Activated T-helper 1 cell treated with Interleukin-2 at 50 U/mL for 16 hours (primary cell): ENCODE data around the gene RAI1.

Source experiments
- DNase-seq: peaks from one replicate; pipeline ENCODE4 v3.0.0-alpha.2; 2020; ENCODE audit warnings: low read depth

Gene RAI1

GRCh38 chr17:17848311-17849082, 167.2 kb downstream of the RAI1 start:
- DNase-seq = no peak

- peak; percentile 71 for DNase-seq
Observed at GRCh38 chr17:17849147-17849820, 168.0 kb downstream of the RAI1 start.

DNA sequence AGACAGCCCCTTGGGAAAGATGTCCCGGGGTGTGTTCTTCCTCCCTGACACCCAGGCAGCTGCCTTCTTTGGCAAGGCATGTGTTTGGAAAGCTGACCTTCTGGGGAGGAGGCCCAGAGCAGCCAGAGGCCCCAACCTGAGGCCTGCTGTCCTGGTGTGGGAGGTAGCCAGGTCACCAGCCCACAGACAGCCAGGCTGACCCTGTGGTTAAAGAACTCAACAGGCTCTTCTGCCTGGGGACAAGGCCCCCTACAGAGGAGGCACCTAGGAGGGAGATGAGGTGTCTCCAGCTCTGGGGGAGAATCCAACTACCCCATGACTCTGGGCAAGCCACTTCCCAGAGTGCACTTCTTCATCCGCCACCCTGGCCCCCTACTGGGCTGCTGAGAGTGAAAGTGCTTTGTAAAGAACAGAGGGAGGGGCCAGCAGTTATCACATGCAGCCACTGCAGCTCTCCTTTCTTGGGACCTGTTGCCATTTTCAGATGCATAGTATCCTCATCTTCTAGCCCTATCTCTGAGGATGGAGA, 168.7 kb downstream of the RAI1 start:
- peak; percentile 33 for DNase-seq

DNA sequence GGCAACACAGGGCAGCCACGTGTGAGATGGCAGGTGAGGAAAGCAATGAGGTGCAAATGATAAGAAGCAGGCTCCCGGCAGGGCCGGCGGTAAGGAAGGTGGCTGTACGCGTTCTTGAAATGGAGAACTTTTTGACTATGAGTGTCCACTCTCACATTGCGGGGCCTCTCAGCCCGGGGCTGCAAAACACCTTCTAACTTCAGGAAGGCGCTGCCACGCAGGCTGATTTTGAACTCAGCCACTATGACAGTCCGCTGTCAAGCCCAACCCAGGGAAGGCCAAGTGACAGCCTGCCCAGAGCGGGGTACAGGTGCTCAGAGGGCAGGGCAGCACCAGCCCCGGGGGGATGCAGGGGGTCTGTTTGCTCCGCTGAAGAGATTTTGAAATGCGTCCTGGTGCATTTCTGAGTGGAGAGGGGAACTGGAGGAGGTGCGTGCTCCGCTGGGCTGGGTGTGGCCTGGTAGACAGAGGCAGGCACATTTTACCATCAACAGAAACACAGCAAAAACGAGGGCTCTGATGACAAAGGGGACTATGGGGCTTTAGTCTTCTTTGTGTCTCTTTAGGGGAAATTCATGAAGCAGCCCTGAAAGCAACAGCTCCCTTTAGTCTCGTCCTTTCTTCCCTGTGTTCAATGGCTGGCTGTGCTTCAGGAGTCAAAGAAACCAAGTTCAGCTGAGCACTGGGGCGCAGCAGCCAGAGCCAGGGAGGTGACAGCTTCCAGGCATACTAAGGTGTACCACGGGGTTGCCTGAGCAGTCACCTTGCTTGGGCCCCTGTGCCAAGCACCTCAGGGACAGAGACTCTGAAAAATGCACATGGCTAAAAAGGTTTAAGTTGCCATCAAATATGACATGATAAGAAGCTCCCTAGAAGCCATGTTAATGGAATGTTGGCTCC, 170.1 kb downstream of the RAI1 start:
- no peak for DNase-seq

GRCh38 chr17:17852930-17853329, 171.7 kb downstream of the RAI1 start:
- DNase-seq = no peak

- no peak for DNase-seq
Observed at GRCh38 chr17:17853811-17854447, 172.7 kb downstream of the RAI1 start.

DNA sequence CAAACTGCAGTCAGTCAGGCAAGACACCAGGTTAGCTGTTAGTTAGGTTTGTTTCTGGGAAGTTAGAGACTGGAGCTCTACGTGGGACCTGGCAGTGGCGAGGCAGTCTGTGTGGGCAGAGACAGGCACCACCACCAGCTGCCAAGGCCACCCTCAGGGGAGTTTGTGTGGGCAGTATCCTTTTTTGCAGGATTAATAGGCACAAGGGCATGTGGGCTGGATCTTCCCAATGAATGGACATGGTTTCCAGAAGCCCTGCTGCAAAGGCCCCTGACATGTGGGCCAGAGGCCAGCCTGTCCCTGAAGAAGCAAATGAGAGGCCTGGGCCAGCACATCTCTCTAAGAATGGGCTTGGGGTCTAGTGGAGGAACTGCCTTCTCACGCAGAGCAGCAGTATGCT, 174.7 kb downstream of the RAI1 start:
- no peak for DNase-seq

DNA sequence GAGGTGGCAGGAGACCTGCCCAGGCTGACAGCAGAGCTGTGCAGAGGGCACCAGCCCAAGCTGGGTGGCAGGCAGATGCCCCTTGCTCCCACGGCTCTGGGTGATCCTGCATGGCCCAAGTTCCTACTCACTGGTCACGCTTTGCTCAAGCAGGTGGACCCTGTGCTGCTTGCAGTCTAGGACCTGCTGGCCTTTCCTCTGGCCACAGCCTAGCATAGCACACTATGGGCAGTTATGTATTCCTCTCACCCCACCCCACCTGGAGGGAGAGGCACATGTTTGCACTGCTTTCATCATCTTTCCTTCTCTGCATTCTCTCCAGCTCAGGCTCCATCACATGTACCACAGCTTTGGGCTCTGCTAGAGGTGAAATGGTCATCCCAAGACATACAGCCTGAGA, 175.1 kb downstream of the RAI1 start:
- DNase-seq = no peak

GRCh38 chr17:17857496-17857895, 176.2 kb downstream of the RAI1 start:
- DNase-seq = no peak

GRCh38 chr17:17859909-17860765, 178.9 kb downstream of the RAI1 start:
- DNase-seq = peak; percentile 53

GRCh38 chr17:17860766-17861107, 179.5 kb downstream of the RAI1 start:
- no peak for DNase-seq
